NCI-H2227 treated with DMSO at 0.1 percent for 48 hours (cell line): ENCODE results near the gene NUDCD2.
A peak's percentile ranks its signal among the peaks of the same experiment; 100 is the strongest.
"Not testable (repeated sequence)": the region's sequence is repeated elsewhere in the genome, so short reads cannot be mapped to it uniquely, and the experiment has no call there.

Source experiments
- DNase-seq: peaks from one replicate; lab custom pipeline; 2025; lab: John Stamatoyannopoulos, UW

Gene NUDCD2

GRCh38 chr5:163426128-163426527 is 33.8 kb downstream of the NUDCD2 start:
- DNase-seq: not testable (repeated sequence)

DNA sequence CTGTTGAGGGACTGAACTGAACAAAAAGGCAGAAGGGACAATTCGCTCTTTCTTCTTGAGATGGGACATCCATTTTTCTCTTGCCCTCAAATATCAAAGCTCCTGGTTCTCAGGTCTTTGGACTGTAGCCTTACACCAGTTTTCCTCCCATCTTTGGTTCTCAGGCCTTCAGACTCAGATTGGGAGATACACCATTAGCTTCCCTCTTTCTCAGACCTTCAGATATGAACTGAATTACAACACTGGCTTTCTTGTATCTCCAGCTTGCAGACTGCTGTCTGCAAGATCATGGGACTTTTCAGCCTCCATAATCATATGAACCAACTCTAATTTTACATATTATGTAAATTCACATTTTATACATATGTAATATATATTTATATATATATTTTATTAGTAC is 35.1 kb downstream of the NUDCD2 start:
- no peak for DNase-seq

- DNase-seq: peak; percentile 9
Observed at GRCh38 chr5:163415673-163416072, 44.2 kb downstream of the NUDCD2 start.

- DNase-seq: no peak
Observed at GRCh38 chr5:163410505-163410904, 49.4 kb downstream of the NUDCD2 start.

DNA sequence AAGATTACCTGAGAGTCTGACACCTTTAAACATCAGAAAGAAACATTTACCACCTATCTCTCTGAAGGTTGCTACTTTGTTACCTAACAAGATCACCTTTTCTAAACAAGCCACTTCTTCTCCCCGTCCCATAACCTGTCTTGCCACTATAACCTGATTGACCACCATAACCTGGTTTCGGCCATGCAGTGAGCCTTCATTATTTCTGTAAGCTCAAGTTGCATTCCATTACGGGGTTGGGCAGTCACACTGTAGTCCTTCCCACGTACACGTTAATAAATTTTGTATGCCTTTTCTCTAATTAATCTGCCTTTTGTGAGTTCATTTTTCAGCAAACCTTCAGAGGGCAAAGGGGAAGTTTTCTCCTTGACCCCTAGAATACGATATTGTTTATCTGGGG is 50.5 kb downstream of the NUDCD2 start:
- DNase-seq: no peak

- DNase-seq: peak; percentile 51
Observed at GRCh38 chr5:163408311-163408923, 51.5 kb downstream of the NUDCD2 start.

GRCh38 chr5:163407034-163407655 is 52.8 kb downstream of the NUDCD2 start:
- no peak for DNase-seq

DNA sequence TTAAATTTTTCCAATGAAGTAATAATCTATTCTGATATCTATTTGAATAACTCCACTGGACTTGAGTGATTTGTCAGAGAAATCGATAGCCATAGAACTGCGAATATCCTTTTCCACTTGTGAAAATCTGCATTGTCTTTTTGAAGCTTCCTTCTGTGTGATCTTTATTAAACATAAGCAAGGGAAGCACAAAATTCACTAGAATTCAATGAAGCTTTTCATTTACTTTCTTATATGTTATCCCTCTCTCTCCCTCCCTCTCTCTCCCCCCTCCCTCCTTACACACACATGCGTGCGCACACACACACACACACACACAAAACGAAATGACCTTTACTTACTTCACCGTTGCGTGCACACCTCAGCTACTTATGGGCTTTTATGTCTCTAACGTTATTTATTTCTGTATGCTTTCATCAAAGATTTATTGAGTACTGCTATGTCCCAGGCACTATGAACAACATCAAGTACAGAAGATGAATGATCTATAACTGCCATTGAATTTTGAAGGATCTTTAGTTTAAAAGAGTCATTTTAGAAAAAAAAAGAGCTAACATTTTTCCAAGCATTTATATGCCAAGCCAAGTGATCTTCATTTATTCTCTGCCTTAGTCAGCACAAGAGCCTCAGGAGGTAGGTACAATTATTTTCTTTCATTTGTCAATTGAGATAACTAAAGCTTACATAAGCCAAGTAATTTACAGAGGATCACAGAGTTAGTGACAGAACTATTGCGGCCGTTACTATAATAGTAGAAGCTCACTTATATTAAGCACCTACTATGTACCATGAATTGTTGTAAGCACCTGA is 55.3 kb downstream of the NUDCD2 start:
- no peak for DNase-seq

- peak; percentile 24 for DNase-seq
Observed at GRCh38 chr5:163402007-163402406, 57.9 kb downstream of the NUDCD2 start.

GRCh38 chr5:163401271-163401670 is 58.6 kb downstream of the NUDCD2 start:
- no peak for DNase-seq

DNA sequence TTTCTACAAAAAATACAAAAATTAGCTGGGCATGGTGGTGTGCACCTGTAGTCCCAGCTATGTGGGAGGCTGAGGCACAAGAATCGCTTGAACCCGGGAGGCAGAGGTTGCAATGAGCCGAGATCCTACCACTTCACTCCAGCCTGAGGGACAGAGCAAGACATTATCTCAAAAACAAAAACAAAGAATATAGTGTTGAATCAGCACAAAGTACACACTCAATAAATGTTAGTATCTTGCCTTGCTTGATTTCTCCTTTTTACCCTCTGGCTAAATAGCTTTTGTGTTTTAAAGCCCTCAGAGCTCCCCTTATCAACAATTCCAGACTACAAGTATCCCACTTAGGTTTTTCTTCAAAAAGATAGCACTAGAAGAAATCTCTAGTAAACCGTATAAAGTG is 60.0 kb downstream of the NUDCD2 start:
- DNase-seq: no peak

GRCh38 chr5:163397354-163397753 is 62.5 kb downstream of the NUDCD2 start:
- DNase-seq: no peak

- DNase-seq: not testable (repeated sequence)
Observed at GRCh38 chr5:163396818-163397340, 63.0 kb downstream of the NUDCD2 start.
